CD4-positive, alpha-beta T cell treated with Interleukin-1 beta for 1 hour (primary cell): ENCODE data around the gene MAD1L1.

Experiments
- DNase-seq, 2 donors: peaks; one replicate each; pipeline ENCODE4 v3.0.0-alpha.2; 2020 to 2022

Gene MAD1L1

DNA sequence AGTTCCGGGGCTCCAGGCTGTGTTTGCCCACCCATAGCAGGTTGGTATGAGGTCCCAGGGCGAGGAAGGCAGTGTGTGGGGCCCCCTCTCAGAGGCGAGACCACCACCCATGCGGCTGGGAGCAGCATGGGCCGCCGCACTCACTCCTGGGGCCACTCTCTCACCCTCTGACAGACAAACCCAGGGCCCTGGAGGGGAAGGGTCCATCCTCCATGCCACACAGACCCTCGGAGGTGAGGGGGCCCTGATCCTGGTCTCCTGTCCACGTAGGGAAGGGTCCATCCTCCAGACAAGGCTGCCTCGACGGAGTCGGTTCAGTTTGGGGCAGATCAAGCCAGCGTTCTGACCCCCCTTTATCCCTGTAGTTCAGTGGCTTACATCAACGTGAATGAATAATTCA lies 331.9 kb downstream of the MAD1L1 start:
- DNase-seq, result no peak

DNA sequence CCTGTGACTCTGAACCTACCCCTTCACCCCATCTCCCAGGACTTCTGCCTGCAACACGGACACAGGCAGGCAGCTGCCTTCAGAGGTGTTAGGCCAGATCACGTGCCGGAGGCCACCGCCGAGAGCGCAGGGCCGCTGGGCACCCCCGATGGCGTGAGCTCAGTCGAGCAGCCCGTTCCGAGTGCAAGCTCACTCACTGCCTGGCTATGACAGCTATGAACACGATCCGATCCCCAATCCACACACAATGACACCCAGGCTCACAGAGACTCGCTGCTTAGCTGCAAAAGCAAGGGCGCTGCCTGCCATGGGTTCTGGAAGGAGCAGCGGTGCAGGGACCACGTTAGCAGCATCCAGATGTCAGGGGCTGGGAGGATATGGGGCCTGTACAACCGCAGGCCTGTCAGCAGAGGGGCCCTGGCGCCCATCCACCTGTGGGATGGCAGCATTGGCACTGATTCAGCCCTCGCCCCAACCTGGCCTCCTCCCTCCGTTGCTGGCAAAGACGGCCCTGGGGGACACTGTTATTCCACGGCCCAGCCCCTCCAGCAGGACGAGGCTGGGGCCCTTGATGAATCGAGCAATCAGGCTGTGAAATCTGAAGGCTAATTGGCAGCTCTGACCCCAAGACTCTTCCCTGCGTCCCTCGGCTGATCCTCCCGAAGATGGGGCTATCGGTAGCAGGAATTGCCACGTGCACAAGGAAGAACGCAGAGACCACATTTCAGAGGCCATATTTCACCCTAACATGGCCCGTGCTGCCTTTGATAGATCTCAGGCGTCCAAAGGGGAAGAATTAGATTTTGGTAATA lies 332.6 kb downstream of the MAD1L1 start:
- no peak for DNase-seq

- no peak for DNase-seq
Observed at GRCh38 chr7:1899196-1899595, 333.5 kb downstream of the MAD1L1 start.

DNA sequence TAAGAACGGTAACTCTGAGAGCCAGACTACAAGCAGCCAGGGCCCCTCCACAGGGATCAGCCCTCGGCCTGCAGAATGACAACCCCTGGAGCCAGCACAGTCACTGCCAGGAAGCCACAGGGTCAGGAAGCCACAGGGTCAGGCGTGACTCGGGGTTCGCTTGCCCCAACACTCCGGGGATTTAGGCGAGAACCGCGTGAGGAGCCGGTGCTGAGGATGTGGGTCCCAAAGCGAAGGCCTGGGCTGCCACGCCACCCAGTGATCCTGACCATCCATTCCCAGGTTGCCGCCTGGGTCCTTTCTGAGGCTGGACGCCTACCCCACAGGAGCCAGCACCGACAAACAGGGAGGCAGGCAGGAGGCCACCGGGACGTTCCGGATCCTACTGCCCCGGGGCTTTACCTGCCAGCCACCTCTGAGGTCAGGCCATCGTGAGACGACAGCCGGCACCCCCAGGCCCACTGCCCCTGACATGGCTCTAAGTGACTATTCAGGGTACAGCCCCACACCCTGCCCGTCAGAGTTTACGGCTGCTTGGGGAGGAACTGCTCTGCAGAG lies 334.0 kb downstream of the MAD1L1 start:
- no peak for DNase-seq

GRCh38 chr7:1897861-1898627 lies 334.7 kb downstream of the MAD1L1 start:
- no peak for DNase-seq

DNA sequence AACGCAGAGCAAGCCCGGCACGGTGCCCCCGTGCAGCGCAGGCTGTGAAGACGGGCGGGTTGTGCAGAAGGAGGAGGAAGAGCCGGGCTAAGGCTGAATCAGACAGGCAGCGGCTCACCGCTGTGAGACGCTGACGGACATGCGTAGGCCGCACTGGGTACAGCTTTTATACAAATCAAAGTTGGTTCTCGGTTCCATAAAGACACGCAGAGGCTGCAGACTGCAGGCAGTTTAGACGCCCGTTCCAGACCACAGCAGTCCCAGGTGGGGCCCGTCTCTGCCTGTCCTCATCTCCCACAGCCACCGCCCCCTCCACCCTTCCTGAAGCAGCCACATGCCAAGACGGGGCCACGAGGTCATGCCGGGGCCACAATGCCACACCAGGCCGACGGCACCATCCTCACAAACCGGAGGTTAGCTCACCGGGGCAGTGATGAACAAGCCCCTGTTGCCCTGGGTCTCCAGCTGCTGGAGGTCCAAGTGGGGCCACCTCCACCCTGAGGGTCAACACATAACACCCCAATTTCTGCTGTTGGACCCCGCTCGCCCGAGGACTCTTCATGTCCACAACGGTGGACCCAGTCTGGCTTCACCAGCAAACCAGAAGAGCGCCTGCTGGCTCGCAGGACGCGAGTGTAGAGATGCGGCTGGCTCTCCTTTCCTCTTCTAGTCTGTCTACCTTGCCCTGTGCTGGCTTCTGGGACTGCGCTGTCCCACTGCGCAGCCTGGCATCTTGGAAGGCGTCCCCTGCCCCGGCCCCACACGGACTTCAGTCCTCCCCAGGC lies 335.5 kb downstream of the MAD1L1 start:
- no peak for DNase-seq

- no peak for DNase-seq
Observed at GRCh38 chr7:1895664-1896515, 336.9 kb downstream of the MAD1L1 start.

DNA sequence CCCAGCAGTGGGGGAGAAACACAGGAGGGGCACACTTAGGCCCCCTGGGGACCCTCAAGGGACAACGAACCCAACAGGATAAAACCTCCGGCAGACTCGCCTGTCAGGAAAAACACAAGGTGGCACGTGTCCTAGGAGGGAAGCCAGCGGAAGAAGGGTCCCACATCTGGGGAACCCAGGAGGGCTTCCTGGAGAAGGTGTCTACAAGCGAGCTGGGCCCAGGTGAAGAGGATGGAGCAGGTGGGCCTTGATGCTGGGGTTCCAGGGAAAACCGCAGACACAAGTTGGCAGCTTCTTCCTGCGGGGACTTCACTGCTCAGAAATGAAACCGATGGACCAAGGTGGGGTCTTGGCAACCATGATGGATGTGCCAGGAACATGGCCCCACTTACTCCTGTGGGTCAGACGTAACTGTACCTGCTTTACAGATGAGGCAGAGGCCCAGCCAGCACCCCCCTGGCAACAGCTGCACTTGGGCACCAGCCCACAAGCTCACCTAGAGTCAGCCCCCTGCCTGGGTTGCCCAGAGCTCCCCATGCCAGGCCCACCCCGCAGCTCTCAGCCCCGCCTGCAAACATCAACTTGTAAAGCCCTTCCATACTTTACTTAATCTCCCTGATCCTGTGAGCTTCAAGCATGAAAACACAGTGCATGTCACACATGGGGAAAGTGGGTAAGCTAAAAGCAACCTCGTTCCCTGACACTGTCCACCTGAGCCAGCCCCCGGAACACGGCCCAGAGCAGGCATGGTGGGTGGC lies 337.7 kb downstream of the MAD1L1 start:
- DNase-seq, result no peak

GRCh38 chr7:1894313-1894900 lies 338.3 kb downstream of the MAD1L1 start:
- DNase-seq, result no peak

GRCh38 chr7:1893451-1893850 lies 339.3 kb downstream of the MAD1L1 start:
- no peak for DNase-seq

- DNase-seq, result no peak
Observed at GRCh38 chr7:1893036-1893435, 339.7 kb downstream of the MAD1L1 start.

DNA sequence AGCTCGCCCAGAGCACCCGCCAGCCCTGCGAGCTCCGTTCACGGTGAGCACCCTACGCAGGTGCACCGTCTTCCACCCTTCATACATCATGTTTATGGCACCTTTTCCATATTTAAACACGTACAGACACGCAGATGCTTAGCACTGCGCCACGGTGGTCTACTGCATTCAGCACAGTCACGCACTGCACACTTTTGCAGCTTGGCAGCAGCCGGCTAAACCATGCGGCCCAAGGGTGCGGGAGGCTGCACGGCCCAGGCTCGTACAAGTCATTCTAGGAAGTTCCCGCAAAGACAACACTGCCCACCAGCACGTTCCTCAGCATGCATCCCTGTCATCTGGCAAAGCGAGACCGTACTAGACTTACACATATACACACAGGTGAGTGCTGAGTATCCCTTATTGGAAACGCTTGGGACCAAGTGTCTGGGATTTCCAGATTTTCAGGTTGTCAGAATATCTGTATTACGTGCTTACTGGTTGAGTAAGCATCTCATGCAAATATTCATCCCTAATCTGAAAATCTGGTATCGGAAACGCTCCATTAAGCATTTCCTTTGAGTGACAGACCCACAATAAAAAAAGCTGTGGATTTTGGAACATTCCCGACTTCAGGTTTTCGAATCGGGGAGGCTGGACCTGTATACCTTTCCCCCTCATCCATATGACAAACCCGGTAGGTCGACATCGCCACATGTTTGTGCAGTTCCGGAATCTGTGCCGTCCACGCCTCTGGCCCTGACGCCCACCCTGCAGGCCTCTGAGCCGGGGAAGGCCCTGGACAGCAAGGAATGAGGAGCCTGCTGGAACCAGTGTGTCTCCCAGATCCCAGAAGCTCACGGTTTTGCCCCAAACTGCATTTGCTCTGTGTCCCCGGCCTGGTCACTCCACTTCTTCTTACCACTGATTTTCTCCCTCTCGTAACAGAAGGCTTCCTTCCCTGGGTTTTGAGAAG lies 340.5 kb downstream of the MAD1L1 start:
- DNase-seq, result no peak

DNA sequence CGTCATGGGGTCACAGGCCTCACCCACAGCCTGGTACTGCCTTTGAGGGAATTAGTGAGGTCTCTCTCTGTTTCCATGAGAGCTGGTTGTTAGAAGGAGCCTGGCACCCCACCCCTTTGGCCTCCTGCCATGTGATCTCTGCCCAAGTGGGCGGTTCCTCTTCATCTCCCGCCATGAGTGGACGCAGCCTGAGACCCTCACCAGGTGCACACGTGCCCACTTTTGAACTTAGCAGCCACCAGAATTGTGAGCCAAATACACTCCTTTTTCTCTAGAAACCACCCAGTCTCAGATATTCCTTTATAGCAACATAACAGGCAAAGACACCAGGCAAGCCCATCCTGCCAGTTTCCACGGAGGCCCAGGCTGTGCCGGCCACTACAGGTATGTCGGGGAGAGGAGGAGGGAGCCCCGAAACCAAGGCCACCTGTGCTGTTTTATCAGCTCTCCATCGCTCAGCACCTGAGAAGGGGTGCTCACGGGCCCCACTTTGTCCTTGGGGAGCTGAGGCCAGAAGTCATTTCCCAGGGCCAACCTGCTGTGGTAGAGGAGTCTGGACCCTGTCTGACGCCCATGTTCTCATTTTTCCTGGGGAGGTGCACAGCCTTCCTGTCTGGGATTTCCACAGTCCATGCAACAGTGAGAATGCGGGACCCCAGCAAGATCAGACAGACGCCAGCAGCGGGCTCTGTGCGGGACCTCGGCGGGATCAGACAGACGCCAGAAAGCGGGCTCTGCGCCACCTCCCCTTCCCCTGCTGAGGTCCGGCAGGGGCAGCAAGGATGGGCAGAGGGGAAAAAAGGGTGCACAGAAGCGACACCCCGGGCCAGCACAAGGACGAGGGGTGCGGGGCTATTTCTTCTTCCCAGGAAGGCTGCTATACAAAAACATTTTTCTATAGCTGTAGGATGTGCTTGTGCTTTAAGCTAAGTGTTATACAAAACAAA lies 342.2 kb downstream of the MAD1L1 start:
- no peak for DNase-seq

GRCh38 chr7:1889556-1890181 lies 343.1 kb downstream of the MAD1L1 start:
- DNase-seq, result no peak

GRCh38 chr7:1889091-1889490 lies 343.7 kb downstream of the MAD1L1 start:
- DNase-seq, result no peak

GRCh38 chr7:1888425-1888824 lies 344.3 kb downstream of the MAD1L1 start:
- DNase-seq, result no peak

DNA sequence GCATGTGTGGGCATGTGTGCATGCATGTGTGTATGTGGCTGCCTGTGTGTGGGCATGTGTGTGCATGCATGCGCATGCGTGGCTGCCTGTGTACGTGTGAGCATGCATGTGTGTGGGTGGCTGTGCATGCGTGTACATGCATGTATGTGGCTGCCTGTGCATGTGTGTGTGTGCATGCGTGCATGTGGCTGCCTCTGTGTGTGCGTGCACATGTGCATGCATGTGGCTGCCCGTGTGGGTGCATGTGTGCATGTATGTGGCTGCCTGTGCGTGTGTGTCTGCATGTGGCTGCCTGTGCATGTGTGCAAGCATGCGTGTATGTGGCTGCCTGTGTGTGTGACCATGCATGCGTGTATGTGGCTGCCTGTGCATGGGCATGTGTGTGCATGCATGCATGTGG lies 345.5 kb downstream of the MAD1L1 start:
- no peak for DNase-seq
